Left ventricle myocardium inferior (tissue), 1 donor: ENCODE measurements around the gene KCNG4. TPM values are rescaled to one million over a fixed set of nuclear protein-coding genes. Genes with fewer than 3 reads are reported as not detected.

Source experiments
- DNase-seq: peaks from one replicate; pipeline ENCODE4 v3.0.0-alpha.2; 2020
- H3K27ac ChIP-seq: fragments of 200-600 bp; replicated peaks from 2 replicates; pipeline ENCODE4 v1.8.0; 2021
- H3K27me3 ChIP-seq: fragments of 200-600 bp; 2 replicates; pipeline ENCODE4 v1.8.0; 2021; ENCODE audit warnings: low read depth
- H3K36me3 ChIP-seq: fragments of 200-600 bp; 2 replicates; pipeline ENCODE4 v1.8.0; 2021
- H3K4me1 ChIP-seq: fragments of 200-600 bp; 2 replicates; pipeline ENCODE4 v1.8.0; 2021
- H3K4me3 ChIP-seq: fragments of 200-600 bp; 2 replicates; pipeline ENCODE4 v1.8.0; 2021; ENCODE audit warnings: mild to moderate bottlenecking, moderate library complexity
- H3K9me3 ChIP-seq: fragments of 200-600 bp; replicated peaks from 2 replicates; pipeline ENCODE4 v1.8.0; 2021
- CTCF ChIP-seq: fragments of 200-600 bp; IDR thresholded peaks from 2 replicates; pipeline ENCODE4 v1.8.0; 2021; ENCODE audit warnings: antibody characterized with exemption, mild to moderate bottlenecking, borderline replicate concordance
- intact Hi-C: fragments of 100-400 bp; cut with micrococcal nuclease; formaldehyde crosslinking; loops from one replicate; pipeline ENCODE4 v1.11.0; 2022
- total RNA-seq: library from RNA; stranded (reverse); fragmentation: NEBNext Ultra II Directional; extraction: Animal tissue kit (Norgen Biotek cat#: 25700); gene quantifications from one replicate; pipeline ENCODE4 v1.2.1, GENCODE V29; 2021
- donor health status: DM: no; HTN: yes; CAD: no; lungs with severe emphysema.

The KCNG4 gene
- total RNA-seq, 1 donor from 2014 or later = not detected

GRCh38 chr16:84271037-84271436 is 31.2 kb upstream of the KCNG4 start:
- Histone ChIP-seq H3K27me3 (peaks cover 38% of the 10 kb centered on the region), H3K4me1 (no peaks in the 10 kb centered on the region), H3K27ac (no peak overlapping the region), H3K36me3 (no peaks in the 10 kb centered on the region), H3K9me3 (no peaks in the 10 kb centered on the region), H3K4me3 (no peak overlapping the region)
- TF ChIP-seq CTCF = no peak
- intact Hi-C loops = no loop called here
- no peak for DNase-seq

- intact Hi-C loops = no loop called here
- Histone ChIP-seq H3K27me3 (peaks cover 34% of the 10 kb centered on the region), H3K27ac (no peak overlapping the region), H3K4me3 (no peak overlapping the region), H3K9me3 (no peaks in the 10 kb centered on the region), H3K36me3 (no peaks in the 10 kb centered on the region), H3K4me1 (no peaks in the 10 kb centered on the region)
- no peak for TF ChIP-seq CTCF
- no peak for DNase-seq
Observed at GRCh38 chr16:84270531-84270930, 30.7 kb upstream of the KCNG4 start.

- Histone ChIP-seq H3K4me3 (no peak overlapping the region), H3K27me3 (peaks cover 31% of the 10 kb centered on the region), H3K4me1 (no peaks in the 10 kb centered on the region), H3K36me3 (no peaks in the 10 kb centered on the region), H3K9me3 (no peaks in the 10 kb centered on the region), H3K27ac (no peak overlapping the region)
- intact Hi-C loops = no loop called here
- no peak for TF ChIP-seq CTCF
- no peak for DNase-seq
Observed at GRCh38 chr16:84270071-84270470, 30.3 kb upstream of the KCNG4 start.

- H3K27me3 ChIP-seq = peaks cover 25% of the 10 kb centered on the region
- intact Hi-C loops = no loop called here
- no peaks in the 10 kb centered on the region for H3K9me3 ChIP-seq
- no peaks in the 10 kb centered on the region for H3K4me1 ChIP-seq
- DNase-seq = no peak
- TF ChIP-seq CTCF = no peak
- no peak overlapping the region for H3K4me3 ChIP-seq
- no peaks in the 10 kb centered on the region for H3K36me3 ChIP-seq
- H3K27ac ChIP-seq = no peak overlapping the region
Observed at GRCh38 chr16:84268291-84269040, 28.7 kb upstream of the KCNG4 start.

GRCh38 chr16:84267380-84267779 is 27.6 kb upstream of the KCNG4 start:
- H3K36me3 ChIP-seq = no peaks in the 10 kb centered on the region
- no peaks in the 10 kb centered on the region for H3K4me1 ChIP-seq
- H3K27me3 ChIP-seq = peaks cover 30% of the 10 kb centered on the region
- H3K4me3 ChIP-seq = no peak overlapping the region
- intact Hi-C loops = no loop called here
- no peaks in the 10 kb centered on the region for H3K9me3 ChIP-seq
- TF ChIP-seq CTCF = no peak
- no peak for DNase-seq
- no peak overlapping the region for H3K27ac ChIP-seq
